Epithelial cell of proximal tubule (primary cell): ENCODE measurements around the gene GATM. TPM values are rescaled to one million over a fixed set of nuclear protein-coding genes. Genes with fewer than 3 reads are reported as not detected.

ENCODE experiments used
- DNase-seq: peaks from one replicate; pipeline ENCODE4 v3.0.0-alpha.2; 2011; ENCODE audit warnings: low read depth
- H3K4me3 ChIP-seq: 2 replicates; pipeline ENCODE4 v1.5.1; 2011; ENCODE audit warnings: low read depth, mild to moderate bottlenecking, low read length
- CTCF ChIP-seq: conservative IDR thresholded peaks from 2 replicates; pipeline ENCODE4 v1.5.1; 2012; ENCODE audit warnings: low read depth, mild to moderate bottlenecking, low read length
- total RNA-seq: library from RNA; depleted of rRNA; stranded (reverse); fragments of >200 nt; gene quantifications from 2 replicates; pipeline ENCODE4 v1.2.3, GENCODE V29; 2015

Gene GATM
- total RNA-seq, 1 donor from 2014 or later = 9.9 TPM

- no peak for DNase-seq
- no peak overlapping the region for H3K4me3 ChIP-seq
- no peak for TF ChIP-seq CTCF
Measured at GRCh38 chr15:45397116-45397665, 18.8 kb upstream of the GATM start.

GRCh38 chr15:45395943-45396342 lies 17.6 kb upstream of the GATM start:
- TF ChIP-seq CTCF = no peak
- DNase-seq = no peak

GRCh38 chr15:45394681-45395080 lies 16.3 kb upstream of the GATM start:
- TF ChIP-seq CTCF = no peak
- H3K4me3 ChIP-seq = no peak overlapping the region
- no peak for DNase-seq

More at GRCh38 chr15:45395943-45396342, 17.6 kb upstream of the GATM start:
- no peak overlapping the region for H3K4me3 ChIP-seq

- DNase-seq = no peak
- TF ChIP-seq CTCF = peak; percentile 63
- no peak overlapping the region for H3K4me3 ChIP-seq
Measured at GRCh38 chr15:45393851-45394250, 15.5 kb upstream of the GATM start.

GRCh38 chr15:45392584-45392855 lies 14.2 kb upstream of the GATM start:
- DNase-seq = no peak
- H3K4me3 ChIP-seq = no peak overlapping the region
- TF ChIP-seq CTCF = no peak

GRCh38 chr15:45391746-45392583 lies 13.6 kb upstream of the GATM start:
- no peak for TF ChIP-seq CTCF
- H3K4me3 ChIP-seq = no peak overlapping the region
- DNase-seq = no peak

- no peak overlapping the region for H3K4me3 ChIP-seq
- TF ChIP-seq CTCF = no peak
- no peak for DNase-seq
Measured at GRCh38 chr15:45389351-45389750, 11.0 kb upstream of the GATM start.
